ENCODE results near the gene CD5L.

Gene CD5L

GRCh38 chr1:157813269-157813668 is 28.3 kb downstream of the CD5L start:
- no peak for DNase-seq (ENCODE audit: low read depth)

GRCh38 chr1:157806431-157807149 is 35.0 kb downstream of the CD5L start:
- no peak for DNase-seq (ENCODE audit: low read depth)

GRCh38 chr1:157803851-157804250 is 37.8 kb downstream of the CD5L start:
- no peak for DNase-seq (ENCODE audit: low read depth)

- no peak for DNase-seq (ENCODE audit: low read depth)
Measured at GRCh38 chr1:157799996-157800395, 41.6 kb downstream of the CD5L start.

- DNase-seq (ENCODE audit: low read depth) = no peak
Measured at GRCh38 chr1:157798211-157798610, 43.4 kb downstream of the CD5L start.

GRCh38 chr1:157785248-157785647 is 56.4 kb downstream of the CD5L start:
- no peak for DNase-seq (ENCODE audit: low read depth)

- DNase-seq (ENCODE audit: low read depth) = no peak
Measured at GRCh38 chr1:157784801-157785200, 56.8 kb downstream of the CD5L start.

GRCh38 chr1:157782931-157783330 is 58.7 kb downstream of the CD5L start:
- DNase-seq (ENCODE audit: low read depth) = no peak

GRCh38 chr1:157781048-157781447 is 60.6 kb downstream of the CD5L start:
- DNase-seq (ENCODE audit: low read depth) = no peak

All from CMK (cell line).